Thyroid gland (tissue), 4 donors: ENCODE data around the gene SEL1L.

Experiments
- CTCF ChIP-seq, 6 experiments: fragments of 200-600 bp in 3 of 6; fragments of 450-650 bp in 3 of 6; sonication (generic) in 3 of 6; IDR thresholded peaks; one replicate each; pipeline ENCODE4 v1.5.1; 2016 to 2019; ENCODE audit warnings: antibody characterized with exemption in 6 of 6, mild to moderate bottlenecking in 2 of 6, inconsistent platforms in 1 of 6, moderate library complexity in 1 of 6
- POLR2A ChIP-seq, 2 donors: fragments of 450-650 bp; IDR thresholded peaks; one replicate each; pipeline ENCODE4 v1.6.1; 2017; ENCODE audit warnings: antibody characterized with exemption in 2 of 2, mild to moderate bottlenecking in 2 of 2, moderate library complexity in 1 of 2

GRCh38 chr14:81557146-81557545 lies 23.5 kb upstream of the SEL1L start:
- no peak for TF ChIP-seq CTCF (IDR thresholded peaks at IDR 0.05)
- TF ChIP-seq POLR2A (IDR thresholded peaks at IDR 0.05) = no peak
